MM.1S (cell line): ENCODE results near the gene BCL3.

ENCODE experiments used
- EZH2 ChIP-seq: fragments of 300-600 bp; sonication (generic); optimal IDR thresholded peaks from 2 replicates; pipeline ENCODE3; 2017; ENCODE audit warnings: low read depth, mild to moderate bottlenecking, antibody characterized with exemption, low read length, mixed read lengths
- EZH2phosphoT487 ChIP-seq: fragments of 300-600 bp; sonication (generic); IDR thresholded peaks from 2 replicates; pipeline ENCODE4 v1.6.1; 2018; ENCODE audit warnings: antibody characterized with exemption, low read length
- TF ChIP-seq, protein P1 (sequence below): fragments of 300-600 bp; sonication (generic); IDR thresholded peaks from 2 replicates; pipeline ENCODE4 v1.5.1; 2016; ENCODE audit warnings: antibody characterized with exemption, low read length, mixed read lengths

DNA sequence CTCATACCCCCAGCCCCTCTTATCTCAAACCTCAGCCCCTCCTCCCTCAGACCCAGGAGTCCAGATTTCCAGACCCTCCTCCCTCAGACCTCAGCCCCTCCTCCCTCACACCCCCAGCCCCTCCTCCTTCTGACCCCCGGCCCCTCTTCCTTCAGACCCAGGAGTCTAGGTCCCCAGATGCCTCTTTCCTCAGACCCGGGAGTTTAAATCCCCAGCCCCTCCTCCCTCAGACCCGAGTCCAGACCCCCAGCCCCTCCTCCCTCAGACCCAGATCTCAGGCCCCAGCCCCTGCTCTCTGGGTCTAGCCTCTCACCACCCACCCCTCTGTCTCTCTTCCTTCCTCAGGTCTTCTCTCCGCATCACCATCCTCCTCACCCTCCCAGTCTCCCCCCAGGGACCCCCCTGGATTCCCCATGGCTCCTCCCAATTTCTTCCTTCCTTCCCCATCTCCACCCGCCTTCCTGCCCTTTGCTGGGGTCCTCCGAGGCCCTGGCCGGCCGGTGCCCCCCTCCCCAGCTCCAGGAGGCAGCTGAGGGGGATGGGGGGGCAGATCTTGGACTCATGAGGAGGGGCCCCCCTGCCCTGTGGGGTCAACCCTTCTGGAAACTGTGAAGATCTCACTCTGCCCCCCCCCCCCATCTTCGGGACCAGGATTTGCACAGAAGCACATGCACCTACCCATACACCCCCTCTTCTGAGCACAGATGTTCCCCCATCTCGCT, 10.7 kb downstream of the BCL3 start:
- TF ChIP-seq EZH2phosphoT487 (no peak), EZH2 (no peak)
- TF ChIP-seq, protein P1, sequence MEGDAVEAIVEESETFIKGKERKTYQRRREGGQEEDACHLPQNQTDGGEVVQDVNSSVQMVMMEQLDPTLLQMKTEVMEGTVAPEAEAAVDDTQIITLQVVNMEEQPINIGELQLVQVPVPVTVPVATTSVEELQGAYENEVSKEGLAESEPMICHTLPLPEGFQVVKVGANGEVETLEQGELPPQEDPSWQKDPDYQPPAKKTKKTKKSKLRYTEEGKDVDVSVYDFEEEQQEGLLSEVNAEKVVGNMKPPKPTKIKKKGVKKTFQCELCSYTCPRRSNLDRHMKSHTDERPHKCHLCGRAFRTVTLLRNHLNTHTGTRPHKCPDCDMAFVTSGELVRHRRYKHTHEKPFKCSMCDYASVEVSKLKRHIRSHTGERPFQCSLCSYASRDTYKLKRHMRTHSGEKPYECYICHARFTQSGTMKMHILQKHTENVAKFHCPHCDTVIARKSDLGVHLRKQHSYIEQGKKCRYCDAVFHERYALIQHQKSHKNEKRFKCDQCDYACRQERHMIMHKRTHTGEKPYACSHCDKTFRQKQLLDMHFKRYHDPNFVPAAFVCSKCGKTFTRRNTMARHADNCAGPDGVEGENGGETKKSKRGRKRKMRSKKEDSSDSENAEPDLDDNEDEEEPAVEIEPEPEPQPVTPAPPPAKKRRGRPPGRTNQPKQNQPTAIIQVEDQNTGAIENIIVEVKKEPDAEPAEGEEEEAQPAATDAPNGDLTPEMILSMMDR = no peak
